ENCODE data around the gene CDH16. TPM values are rescaled to one million over a fixed set of nuclear protein-coding genes. Genes with fewer than 3 reads are reported as not detected.
A peak's percentile ranks its signal among the peaks of the same experiment; 100 is the strongest.

The CDH16 gene
- total RNA-seq, 1 donor from 2014 or later, result not detected

GRCh38 chr16:66911801-66912200 is 6.9 kb downstream of the CDH16 start:
- no peak for DNase-seq (ENCODE audit: low read depth in 2 of 2)

GRCh38 chr16:66911112-66911511 is 7.6 kb downstream of the CDH16 start:
- no peak for DNase-seq (ENCODE audit: low read depth in 2 of 2)

GRCh38 chr16:66910175-66910940 is 8.3 kb downstream of the CDH16 start:
- DNase-seq (ENCODE audit: low read depth in 2 of 2), result no peak

GRCh38 chr16:66908762-66909559 is 9.7 kb downstream of the CDH16 start:
- no peak for DNase-seq (ENCODE audit: low read depth in 2 of 2)

GRCh38 chr16:66908116-66908515 is 10.6 kb downstream of the CDH16 start:
- DNase-seq (ENCODE audit: low read depth in 2 of 2), result no peak

- no peak for DNase-seq (ENCODE audit: low read depth in 2 of 2)
Measured at GRCh38 chr16:66906916-66907836, 11.5 kb downstream of the CDH16 start.

- no peak for DNase-seq (ENCODE audit: low read depth in 2 of 2)
Measured at GRCh38 chr16:66905633-66906539, 12.8 kb downstream of the CDH16 start.

GRCh38 chr16:66904846-66905632 is 13.6 kb downstream of the CDH16 start:
- no peak for DNase-seq (ENCODE audit: low read depth in 2 of 2)

- no peak for DNase-seq (ENCODE audit: low read depth in 2 of 2)
Measured at GRCh38 chr16:66904428-66904845, 14.2 kb downstream of the CDH16 start.

GRCh38 chr16:66903544-66904427 is 14.9 kb downstream of the CDH16 start:
- DNase-seq (ENCODE audit: low read depth in 2 of 2), result peak in 1 of 2 donors; percentile 49

- no peak for DNase-seq (ENCODE audit: low read depth in 2 of 2)
Measured at GRCh38 chr16:66902648-66903543, 15.8 kb downstream of the CDH16 start.

- no peak for DNase-seq (ENCODE audit: low read depth in 2 of 2)
Measured at GRCh38 chr16:66901626-66902025, 17.1 kb downstream of the CDH16 start.

- DNase-seq (ENCODE audit: low read depth in 2 of 2), result no peak
Measured at GRCh38 chr16:66900721-66901441, 17.8 kb downstream of the CDH16 start.

- DNase-seq (ENCODE audit: low read depth in 2 of 2), result peak; percentile 31 to 74
Measured at GRCh38 chr16:66899945-66900710, 18.6 kb downstream of the CDH16 start.

- no peak for DNase-seq (ENCODE audit: low read depth in 2 of 2)
Measured at GRCh38 chr16:66899310-66899944, 19.3 kb downstream of the CDH16 start.

GRCh38 chr16:66898933-66899309 is 19.8 kb downstream of the CDH16 start:
- no peak for DNase-seq (ENCODE audit: low read depth in 2 of 2)
